A673 (cell line): Measurements from ENCODE around the gene RASA1. TPM values are rescaled to one million over a fixed set of nuclear protein-coding genes. Genes with fewer than 3 reads are reported as not detected.

ENCODE experiments used
- BruUV-seq: library from RNA; stranded (reverse); fragments of 400-500 nt; replicated peaks from 2 replicates; lab custom pipeline; 2021; lab: Mats Ljungman, UMichigan
- CTCF ChIA-PET: fragments of 300-600 bp; sonication (Branson Sonifier 250); formaldehyde crosslinking; loops from one replicate; lab custom pipeline; 2022; ENCODE audit warnings: antibody characterized with exemption; lab: Charles Lee
- POLR2A ChIA-PET: fragments of 300-600 bp; sonication (Branson Sonifier 250); formaldehyde crosslinking; loops from one replicate; lab custom pipeline; 2022; ENCODE audit warnings: antibody characterized with exemption; ENCODE audit not compliant: low non-redundant PET; lab: Charles Lee
- DNase-seq: peaks from one replicate; pipeline ENCODE4 v3.0.0-alpha.2; 2015; ENCODE audit warnings: low spot score
- H3K27ac ChIP-seq: fragments of 200-600 bp; sonication (generic); 2 replicates; pipeline ENCODE4 v1.5.1; 2016; ENCODE audit warnings: mixed run types, low read depth, mild to moderate bottlenecking, mixed read lengths, antibody characterized with exemption, low read length; ENCODE audit not compliant: poor library complexity, severe bottlenecking
- H3K27me3 ChIP-seq: fragments of 200-600 bp; sonication (generic); replicated peaks from 2 replicates; pipeline ENCODE4 v1.6.1; 2017; ENCODE audit warnings: mixed run types, low read depth, mild to moderate bottlenecking, mixed read lengths, antibody characterized with exemption, low read length; ENCODE audit not compliant: insufficient read depth, poor library complexity
- H3K36me3 ChIP-seq: fragments of 200-600 bp; sonication (generic); 2 replicates; pipeline ENCODE4 v1.6.1; 2016; ENCODE audit warnings: mixed run types, mild to moderate bottlenecking, mixed read lengths, antibody characterized with exemption, low read length; ENCODE audit not compliant: insufficient read depth, poor library complexity, severe bottlenecking
- H3K4me1 ChIP-seq: fragments of 200-600 bp; sonication (generic); 2 replicates; pipeline ENCODE4 v1.6.1; 2017; ENCODE audit warnings: mixed run types, mild to moderate bottlenecking, mixed read lengths, antibody characterized with exemption, low read length; ENCODE audit not compliant: insufficient read depth, poor library complexity, severe bottlenecking
- H3K4me3 ChIP-seq: fragments of 200-600 bp; sonication (generic); 2 replicates; pipeline ENCODE4 v1.5.1; 2016; ENCODE audit warnings: low read depth, mixed run types, mild to moderate bottlenecking, mixed read lengths, low read length; ENCODE audit not compliant: poor library complexity, severe bottlenecking
- H3K9me3 ChIP-seq: fragments of 200-600 bp; sonication (generic); 2 replicates; pipeline ENCODE4 v1.6.1; 2016; ENCODE audit warnings: mixed run types, low read depth, mild to moderate bottlenecking, mixed read lengths, antibody characterized with exemption, low read length; ENCODE audit not compliant: poor library complexity, severe bottlenecking
- CTCF ChIP-seq: fragments of 300-800, 200-600 bp; sonication (generic); conservative IDR thresholded peaks from 2 replicates; pipeline ENCODE4 v1.5.1; 2017; ENCODE audit warnings: low read depth, mild to moderate bottlenecking, antibody characterized with exemption, low read length, moderate library complexity, mixed read lengths
- EZH2 ChIP-seq: fragments of 200-600 bp; sonication (generic); IDR thresholded peaks from 2 replicates; pipeline ENCODE4 v1.6.1; 2017; ENCODE audit warnings: borderline replicate concordance, low read depth, mild to moderate bottlenecking, mixed read lengths, antibody characterized with exemption, low read length; ENCODE audit not compliant: poor library complexity, severe bottlenecking
- intact Hi-C: fragments of 100-400 bp; cut with micrococcal nuclease; formaldehyde crosslinking; loops from one replicate; pipeline ENCODE4 v1.10.0; 2022; ENCODE audit not compliant: unreplicated experiment
- total RNA-seq: library from RNA; stranded (reverse); gene quantifications from 2 replicates; pipeline ENCODE4 v1.2.3, GENCODE V29; 2021

The RASA1 gene
- total RNA-seq, 1 experiment from 2014 or later, result 34.2 TPM

- POLR2A ChIA-PET, result no interaction called here
- BruUV-seq, result no TSS peak
- intact Hi-C loops, result no loop called here
These were observed 60.3 kb downstream of the RASA1 start for GRCh38 chr5:87327998-87328397.

GRCh38 chr5:87329114-87329513 is 61.4 kb downstream of the RASA1 start:
- Histone ChIP-seq H3K36me3 (peaks cover 5% of the 10 kb centered on the region), H3K27me3 (no peaks in the 10 kb centered on the region), H3K4me3 (no peak overlapping the region), H3K9me3 (no peaks in the 10 kb centered on the region), H3K27ac (no peak overlapping the region), H3K4me1 (peaks cover 18% of the 10 kb centered on the region)
- ChIA-PET CTCF (interaction anchor here (0.9 kb wide), 1 partner anchor 71 kb away, joined by 4 read pairs; no protein-coding TSS in a partner anchor), POLR2A (no interaction called here)
- BruUV-seq, result no TSS peak
- intact Hi-C loops, result no loop called here
- no peak for DNase-seq
- TF ChIP-seq CTCF, result no peak
- no peak for TF ChIP-seq EZH2

More at GRCh38 chr5:87327998-87328397, 60.3 kb downstream of the RASA1 start:
- H3K9me3 ChIP-seq, result no peaks in the 10 kb centered on the region
- CTCF ChIA-PET, result no interaction called here
- H3K27me3 ChIP-seq, result no peaks in the 10 kb centered on the region
- TF ChIP-seq CTCF (no peak), EZH2 (no peak)
- H3K36me3 ChIP-seq, result peaks cover 5% of the 10 kb centered on the region
- no peak overlapping the region for H3K27ac ChIP-seq
- peaks cover 13% of the 10 kb centered on the region for H3K4me1 ChIP-seq
- no peak for DNase-seq
- H3K4me3 ChIP-seq, result no peak overlapping the region

- TF ChIP-seq EZH2, result no peak
- TF ChIP-seq CTCF, result no peak
- no peak overlapping the region for H3K4me3 ChIP-seq
- intact Hi-C loops, result no loop called here
- H3K36me3 ChIP-seq, result peaks cover 23% of the 10 kb centered on the region
- no TSS peak for BruUV-seq
- DNase-seq, result no peak
- H3K27me3 ChIP-seq, result no peaks in the 10 kb centered on the region
- no peak overlapping the region for H3K27ac ChIP-seq
- no peaks in the 10 kb centered on the region for H3K9me3 ChIP-seq
- ChIA-PET POLR2A (no interaction called here), CTCF (no interaction called here)
- no peaks in the 10 kb centered on the region for H3K4me1 ChIP-seq
These were observed 72.3 kb downstream of the RASA1 start for GRCh38 chr5:87339986-87340385.
